ENCODE measurements around the gene TXNRD2.

Gene TXNRD2

DNA sequence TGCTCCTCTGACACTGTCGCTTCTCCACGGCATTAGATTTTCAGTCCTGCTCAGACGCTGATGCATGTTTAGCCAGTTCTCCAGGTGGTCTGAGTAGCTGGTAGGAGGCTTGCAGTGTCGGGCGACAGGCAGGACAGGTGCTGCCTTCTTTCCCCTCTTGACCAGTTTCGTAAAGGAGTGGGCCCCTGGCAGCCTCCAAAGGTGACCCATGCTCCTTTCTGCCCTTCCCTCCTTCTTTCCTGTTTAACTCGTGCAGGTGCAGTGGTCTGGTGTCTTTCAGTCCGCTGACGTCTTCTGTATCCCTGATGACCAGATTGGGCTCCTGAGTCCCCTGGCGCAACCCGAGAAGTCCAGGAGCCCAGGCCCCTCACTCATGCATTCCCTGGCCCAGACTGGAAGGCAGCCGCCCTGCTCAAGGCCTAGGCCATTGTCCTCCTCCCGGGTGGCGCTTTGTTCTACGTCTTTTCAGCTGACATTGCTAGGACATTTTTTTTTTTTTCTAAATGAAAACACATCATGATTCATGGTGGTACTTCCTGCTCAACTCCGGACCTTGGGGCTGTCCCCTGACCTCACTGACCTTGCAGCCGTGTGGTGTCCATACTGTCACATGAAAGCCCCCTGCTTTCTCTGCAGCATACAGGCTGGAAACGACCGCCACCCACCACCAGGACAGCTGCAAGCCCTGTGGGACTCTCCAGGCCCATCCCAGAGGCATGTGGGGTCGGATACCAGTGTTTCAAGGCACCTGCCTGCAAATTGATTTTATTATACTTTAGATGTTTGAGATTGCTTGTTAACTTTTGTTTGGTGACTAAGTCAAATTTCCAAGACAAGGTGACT lies 25.5 kb upstream of the TXNRD2 start:
- no peak for DNase-seq (ENCODE audit: low read depth)

DNA sequence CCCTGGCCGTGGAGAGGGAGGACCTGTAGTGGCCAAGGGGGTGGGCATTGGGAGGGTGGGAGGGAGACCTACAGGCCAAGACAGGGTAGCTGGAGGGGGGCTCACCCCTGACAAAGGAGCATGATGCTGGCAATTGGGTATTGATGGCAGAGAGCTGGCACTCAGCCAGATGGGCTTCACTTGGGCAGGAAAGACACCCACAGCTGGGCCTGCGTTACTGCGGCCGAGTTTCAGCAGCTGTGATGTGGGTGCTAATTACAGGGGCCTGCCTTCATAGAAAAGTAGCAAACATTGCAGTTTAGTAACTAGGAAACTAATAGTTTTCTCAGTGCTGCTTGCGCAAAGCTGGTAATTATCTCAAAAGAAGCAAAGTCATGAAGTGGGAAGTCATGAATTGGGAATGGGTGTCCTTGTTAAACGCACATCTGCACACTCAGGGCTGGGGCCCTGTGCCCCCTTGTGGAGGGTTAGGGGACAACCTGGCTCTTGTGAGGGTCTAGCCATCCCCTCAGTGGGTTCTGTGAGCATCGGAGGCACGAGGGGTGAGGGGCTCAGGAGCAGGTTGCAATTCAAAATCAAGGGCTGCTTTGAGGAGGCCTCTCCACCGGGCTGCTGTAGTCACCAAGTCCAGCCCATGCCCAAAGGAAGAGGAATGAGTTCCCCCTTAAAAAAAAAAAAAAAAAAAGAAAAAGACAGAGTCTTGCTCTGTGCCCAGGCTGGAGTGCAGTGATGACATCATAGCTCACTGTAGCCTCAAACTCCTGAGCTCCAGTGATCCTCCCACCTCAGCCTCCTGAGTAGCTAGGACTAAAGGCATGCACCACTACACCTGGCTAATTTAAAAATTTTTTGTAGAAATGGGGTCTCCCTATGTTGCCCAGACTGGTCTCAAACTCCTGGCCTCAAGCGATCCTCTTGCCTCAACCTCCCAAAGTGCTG lies 24.4 kb upstream of the TXNRD2 start:
- no peak for DNase-seq (ENCODE audit: low read depth)

DNA sequence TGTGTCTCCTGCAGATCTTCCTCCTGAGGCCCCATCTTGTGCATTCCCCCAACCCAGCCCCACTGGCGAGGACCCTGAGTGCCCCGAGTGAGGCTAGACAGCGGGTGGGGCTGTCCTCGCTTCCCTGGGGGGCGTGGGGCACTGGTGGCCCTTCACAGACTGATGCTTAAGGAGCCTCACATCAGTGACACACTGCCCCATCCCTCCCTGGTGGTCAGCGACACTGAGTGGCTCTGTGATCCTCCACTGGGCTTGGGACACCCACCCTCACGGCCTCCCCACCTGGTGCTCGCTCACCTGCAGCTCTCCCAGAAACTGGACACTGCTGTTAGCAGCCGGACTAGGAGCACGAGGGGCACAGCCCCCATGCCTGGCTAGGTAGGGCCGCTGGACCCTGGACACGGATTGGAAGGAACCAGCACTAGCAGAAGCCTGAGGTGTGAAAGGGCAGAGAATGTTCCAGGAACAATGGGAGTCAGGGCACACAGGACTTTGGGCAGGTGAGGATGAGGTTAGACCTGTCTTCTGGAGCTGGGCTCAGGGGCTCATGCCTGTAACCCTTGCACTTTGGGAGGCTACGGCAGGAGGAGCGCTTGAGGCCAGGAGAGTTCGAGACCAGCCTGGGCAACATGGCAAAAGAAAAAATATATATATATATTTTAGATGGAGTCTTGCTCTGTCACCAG lies 23.2 kb upstream of the TXNRD2 start:
- no peak for DNase-seq (ENCODE audit: low read depth)

DNA sequence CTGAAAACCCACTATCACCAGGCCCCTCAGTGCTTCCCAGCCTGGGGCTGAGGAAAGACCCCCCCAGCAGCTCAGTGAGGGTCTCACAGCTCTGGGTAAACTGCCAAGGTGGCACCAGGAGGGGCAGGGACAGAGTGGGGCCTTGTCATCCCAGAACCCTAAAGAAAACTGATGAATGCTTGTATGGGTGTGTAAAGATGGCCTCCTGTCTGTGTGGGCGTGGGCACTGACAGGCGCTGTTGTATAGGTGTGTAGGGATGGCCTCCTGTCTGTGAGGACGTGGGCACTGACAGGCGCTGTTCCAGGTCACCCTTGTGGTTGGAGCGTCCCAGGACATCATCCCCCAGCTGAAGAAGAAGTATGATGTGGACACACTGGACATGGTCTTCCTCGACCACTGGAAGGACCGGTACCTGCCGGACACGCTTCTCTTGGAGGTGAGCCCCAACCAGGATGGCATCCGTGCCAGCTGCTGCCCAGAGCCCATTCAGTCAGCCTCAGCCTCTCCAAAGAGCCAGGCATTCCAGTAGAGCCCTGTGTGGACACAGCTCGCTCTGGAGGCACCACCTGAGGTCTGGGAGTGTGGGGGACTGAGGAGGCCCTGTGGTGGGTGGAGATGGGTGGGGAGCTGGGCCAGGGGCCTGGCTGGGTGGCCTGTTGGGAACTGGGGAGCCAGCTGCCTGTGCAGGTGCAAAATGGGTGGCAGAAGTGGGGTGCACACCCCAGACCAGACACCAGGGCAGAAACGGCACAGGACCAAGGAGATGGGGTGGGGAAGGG lies 22.4 kb upstream of the TXNRD2 start:
- no peak for DNase-seq (ENCODE audit: low read depth)

DNA sequence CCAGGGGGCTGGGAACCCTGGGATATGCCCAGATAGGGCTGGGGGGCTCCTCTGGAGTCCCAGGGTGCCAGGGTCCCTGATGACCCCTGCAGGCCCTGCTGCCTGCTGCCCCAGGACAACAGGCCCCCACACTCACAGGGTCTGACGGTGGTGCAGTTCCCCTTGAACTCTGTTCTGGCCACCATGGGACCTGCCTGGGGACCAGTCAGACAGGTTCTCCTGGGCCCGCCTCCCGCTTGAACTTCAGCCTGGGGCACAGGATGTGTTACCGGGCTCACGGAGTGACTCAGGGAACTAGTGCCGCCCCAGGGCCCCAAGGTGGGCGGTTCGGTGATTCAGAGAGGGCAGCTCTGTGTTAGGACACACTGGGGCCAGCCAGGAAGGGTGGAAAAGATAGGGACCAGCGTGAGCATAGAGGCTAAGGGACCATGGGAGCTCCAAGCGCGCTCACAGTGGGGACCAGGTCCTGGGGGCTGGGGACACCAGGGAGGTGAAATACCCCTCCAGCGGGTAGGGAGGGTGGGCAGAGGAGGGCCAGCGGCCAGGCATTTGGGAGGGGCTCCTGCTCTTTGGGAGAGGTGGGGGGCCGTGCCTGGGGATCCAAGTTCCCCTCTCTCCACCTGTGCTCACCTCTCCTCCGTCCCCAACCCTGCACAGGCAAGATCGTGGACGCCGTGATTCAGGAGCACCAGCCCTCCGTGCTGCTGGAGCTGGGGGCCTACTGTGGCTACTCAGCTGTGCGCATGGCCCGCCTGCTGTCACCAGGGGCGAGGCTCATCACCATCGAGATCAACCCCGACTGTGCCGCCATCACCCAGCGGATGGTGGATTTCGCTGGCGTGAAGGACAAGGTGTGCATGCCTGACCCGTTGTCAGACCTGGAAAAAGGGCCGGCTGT lies 21.5 kb upstream of the TXNRD2 start:
- no peak for DNase-seq (ENCODE audit: low read depth)

DNA sequence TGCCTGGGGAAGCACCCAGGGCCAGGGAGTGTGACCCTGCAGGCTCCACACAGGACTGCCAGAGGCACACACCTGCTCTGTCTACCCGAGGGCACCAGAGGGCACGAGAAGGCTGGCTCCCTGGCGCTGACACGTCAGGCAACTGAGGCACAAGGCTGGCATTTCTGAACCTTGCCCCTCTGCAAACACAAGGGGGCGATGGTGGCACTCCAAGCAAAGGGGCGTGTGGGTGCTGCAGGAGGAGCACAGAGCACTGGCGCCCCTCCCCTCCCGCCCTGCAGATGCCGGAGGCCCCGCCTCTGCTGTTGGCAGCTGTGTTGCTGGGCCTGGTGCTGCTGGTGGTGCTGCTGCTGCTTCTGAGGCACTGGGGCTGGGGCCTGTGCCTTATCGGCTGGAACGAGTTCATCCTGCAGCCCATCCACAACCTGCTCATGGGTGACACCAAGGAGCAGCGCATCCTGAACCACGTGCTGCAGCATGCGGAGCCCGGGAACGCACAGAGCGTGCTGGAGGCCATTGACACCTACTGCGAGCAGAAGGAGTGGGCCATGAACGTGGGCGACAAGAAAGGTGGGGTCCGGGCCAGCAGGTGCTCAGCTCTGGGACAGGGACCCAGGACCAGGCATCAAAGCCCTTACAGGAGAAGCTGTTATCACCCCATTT lies 20.8 kb upstream of the TXNRD2 start:
- peak; percentile 10 for DNase-seq (ENCODE audit: low read depth)

DNA sequence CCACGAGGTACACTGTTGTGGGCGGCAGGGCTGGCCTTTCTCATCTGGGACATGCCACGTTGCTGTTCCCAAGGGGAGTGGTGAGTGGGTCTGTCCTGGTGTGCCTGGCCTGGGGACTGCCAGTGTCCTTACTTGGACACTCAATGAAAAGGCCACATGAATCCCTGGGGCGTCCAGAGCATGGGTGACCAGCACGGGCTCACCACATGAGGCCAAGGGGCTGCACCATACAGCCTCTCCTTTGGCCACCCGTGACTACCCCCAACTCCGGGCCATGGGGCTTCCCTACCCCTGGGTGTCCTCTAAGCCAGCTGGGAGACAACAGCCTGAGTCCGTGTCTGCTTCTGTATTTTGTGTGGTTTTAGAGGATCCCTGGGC lies 20.2 kb upstream of the TXNRD2 start:
- no peak for DNase-seq (ENCODE audit: low read depth)

DNA sequence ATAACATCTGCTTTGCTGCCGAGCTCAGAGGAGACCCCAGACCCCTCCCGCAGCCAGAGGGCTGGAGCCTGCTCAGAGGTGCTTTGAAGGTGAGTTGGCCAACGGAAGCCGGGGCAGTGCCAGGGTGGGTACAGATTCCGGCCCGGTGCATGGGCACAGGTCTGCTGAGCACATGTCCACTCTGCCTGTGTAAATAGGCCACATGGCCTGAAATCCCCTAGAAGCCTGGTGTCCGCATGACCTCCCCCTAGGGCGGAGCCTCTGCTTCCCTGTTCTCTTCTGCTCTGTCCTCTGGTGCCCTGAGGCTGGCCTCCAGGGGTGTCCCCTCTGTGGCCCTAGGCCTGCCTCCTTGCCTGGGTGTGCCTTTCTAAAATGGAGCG lies 19.6 kb upstream of the TXNRD2 start:
- no peak for DNase-seq (ENCODE audit: low read depth)

DNA sequence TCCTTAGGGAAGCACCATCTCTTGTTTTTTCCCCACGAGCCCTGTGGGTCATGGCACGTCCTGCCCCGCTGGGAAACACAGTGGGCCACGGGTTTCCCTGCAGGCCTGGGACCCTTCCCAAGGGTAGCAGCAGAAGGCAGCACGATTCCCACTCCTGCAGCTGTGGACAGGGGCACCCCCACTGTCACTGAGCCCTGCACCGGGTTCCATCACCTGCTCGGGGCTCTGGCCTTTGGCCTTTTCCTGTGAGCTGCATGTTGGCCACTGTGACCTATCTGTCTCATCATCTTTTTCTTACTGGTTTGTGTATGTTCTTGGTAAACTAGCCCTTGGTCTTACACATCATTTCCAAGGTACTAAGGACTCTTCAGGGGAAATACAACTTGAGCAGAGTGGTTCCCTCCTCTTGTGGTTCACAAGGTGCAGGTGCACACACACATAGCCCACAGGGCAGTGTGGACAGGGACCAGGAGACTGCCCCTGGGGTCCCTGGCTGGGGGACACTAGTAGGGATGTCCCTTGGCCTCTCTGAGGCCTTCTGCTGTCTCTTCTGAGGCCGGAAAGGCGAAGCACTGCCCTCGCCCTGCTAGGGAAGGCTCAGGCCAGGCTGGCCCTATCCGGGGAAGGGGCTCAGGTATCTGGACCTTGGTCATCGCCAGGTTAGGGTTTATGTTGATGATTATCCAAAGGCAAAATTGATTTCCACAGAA lies 19.0 kb upstream of the TXNRD2 start:
- no peak for DNase-seq (ENCODE audit: low read depth)

DNA sequence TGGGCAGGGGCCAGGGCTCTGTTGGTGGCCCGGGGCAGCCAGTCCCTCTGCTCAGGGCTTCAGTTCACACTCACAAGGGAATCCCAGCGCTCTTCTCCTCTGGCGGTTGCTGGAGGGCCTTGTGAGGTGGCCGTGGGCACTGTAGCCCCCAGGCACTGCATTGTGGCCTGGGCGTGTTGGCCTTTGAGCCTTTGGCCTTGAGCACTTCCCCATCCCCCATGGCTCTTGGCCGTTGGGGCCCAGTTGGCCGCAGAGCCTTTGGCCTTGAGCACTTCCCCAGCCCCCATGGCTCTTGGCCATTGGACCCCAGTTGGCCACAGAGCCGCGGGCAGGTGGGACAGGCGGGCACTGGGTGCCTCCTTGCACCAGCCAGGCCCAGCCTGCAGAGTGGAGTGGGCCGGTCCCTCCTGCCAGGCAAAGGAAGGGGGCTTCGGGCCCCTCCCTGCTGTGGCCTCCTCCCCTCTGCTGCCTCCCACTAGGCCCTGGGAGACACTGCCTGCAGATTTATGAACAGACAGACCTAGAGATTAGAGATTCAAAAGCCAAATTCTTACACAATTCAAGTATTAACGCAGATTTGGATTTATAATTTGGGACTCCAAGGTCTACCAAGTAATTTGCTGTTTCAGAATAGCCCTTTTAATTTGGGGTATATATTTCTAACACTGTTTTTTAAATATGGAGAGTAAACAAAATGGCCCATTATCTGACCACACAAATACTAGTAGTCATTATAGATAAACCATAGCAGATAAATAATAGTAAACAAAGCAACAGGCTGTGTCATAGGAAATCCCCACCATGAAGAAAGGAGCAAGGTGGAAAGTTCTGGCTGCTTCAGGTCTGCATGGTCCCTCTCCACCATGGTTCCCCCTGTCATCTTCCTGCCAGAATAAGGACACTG lies 18.2 kb upstream of the TXNRD2 start:
- no peak for DNase-seq (ENCODE audit: low read depth)

DNA sequence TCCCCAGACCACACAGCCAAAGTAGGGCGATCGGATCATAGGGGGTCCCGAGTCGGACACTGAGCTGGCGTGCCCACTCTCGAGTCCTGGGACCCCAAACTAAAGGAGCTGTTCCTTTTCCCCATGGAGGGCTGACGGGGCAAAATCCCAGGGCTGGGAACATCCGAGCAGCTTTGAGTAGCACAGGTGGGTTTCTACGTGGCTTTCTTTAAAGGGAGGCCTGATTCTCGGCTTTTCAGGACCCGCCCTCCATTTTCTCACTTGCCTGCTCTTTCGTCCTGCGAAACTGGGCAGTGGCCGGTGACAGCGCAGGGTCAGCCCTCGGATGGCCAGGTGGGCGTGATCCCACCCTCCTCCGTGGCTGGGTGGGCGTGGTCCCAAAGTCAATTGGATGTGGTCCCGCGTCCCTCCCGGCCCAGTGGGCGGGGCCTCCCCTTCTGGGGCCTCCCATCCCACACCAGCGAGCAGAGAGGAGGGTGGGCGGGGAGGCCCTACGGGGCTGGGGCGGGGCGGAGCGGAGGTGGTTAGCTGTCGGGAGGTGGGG lies 17.5 kb upstream of the TXNRD2 start:
- DNase-seq (ENCODE audit: low read depth): no peak

DNA sequence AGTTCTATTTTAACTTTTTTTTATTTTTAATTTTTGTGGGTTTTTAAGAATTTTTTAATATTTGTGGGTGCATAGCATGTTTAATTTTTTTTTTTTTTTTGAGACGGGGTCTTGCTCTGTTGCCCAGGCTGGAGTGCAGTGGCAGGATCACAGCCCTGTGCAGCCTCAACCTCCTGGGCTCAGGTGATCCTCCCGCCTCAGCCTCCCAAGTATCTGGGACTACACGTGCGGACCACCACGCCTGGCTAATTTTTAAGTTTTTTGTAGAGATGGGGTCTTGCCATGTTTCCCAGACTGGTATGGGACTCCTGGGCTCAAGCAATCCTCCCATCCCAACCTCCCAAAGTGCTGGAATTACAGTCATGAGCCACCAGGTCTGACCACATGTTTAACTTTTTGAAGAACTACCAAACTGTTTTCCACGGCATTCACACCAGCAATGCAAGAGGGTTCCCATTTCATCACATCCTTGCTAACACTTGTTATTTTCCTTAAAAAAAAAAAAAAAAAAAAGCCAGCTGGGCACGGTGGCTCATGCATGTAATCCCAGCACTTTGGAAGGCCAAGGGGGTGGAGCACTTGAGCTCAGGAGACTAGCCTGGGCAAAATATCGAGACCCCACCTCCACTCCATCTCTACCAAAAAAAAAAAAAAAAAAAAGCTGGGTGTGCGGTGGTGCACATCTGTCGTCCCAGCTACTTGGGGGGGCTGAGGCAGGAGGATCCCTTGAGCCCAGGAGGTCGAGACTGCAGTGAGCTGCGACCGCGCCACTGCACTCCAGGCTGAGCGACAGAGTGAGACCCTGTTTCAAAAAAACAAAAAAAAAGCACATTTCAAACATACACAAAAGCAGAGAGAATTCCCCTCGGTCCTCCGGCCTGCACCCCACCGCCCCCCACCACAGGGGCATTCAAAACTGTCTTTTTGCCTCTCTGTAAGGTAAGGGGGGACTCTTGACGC lies 16.7 kb upstream of the TXNRD2 start:
- DNase-seq (ENCODE audit: low read depth): no peak

DNA sequence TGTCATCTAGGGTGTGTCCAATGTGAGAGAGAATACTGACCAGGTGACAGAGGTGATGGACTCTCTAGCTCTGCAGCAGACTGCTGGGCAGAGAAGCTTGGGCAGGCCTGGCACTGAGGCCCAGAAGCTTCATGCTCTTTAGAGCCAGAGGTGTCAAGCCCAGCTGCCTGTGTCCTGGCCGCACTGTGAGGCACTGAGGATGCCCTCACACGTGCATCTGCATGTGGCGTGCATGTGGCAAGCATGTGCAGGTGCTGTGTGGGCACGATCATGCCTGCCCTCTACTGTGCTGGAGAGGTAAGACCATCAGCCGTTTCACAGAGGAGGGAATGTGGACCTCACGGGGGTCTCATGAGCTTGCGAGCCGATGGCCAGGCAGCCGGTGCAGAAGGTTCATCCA lies 15.8 kb upstream of the TXNRD2 start:
- DNase-seq (ENCODE audit: low read depth): no peak

DNA sequence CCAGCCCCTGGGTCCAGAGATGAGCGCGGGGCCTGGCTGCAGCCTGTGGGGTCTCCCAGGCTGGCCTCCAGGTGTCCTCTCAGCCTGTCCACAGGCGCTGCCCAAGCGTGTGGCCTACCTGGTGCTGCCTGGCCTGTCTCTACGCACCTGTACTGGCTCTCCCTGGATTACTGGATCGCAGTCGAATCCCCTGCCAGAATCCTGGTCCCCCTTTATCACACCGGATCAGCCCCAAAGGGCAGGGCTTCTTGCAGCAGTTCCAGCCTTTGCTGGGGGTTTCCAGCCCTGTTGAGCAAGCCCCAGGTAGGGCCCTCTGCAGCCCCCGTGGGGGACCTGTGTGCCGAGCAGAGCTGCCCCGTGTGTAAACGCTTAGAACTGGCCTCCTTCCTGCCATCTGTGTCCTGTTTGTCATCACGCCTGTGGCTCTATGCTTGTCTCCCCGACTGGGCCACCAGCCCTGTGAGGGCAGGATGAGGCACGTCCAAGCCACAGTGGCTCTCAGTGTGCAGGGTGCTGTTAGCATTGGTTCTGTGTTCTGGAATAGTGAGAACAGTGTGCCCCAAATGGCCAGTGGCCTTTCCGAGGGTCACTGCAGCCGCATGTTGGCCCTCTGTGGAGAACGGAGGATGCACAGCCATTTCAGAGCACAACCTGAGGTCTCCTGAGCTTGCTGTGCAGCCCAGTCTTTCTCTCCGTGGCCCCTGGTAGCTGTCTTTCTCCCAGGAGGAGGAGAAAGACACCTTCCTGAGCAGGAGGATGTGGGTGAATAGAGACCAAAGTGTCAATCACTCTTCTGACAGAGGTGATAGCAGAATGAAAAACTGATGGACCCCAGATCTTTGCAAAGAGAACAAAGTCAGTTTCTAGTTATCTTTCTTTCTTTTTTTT lies 13.9 kb upstream of the TXNRD2 start:
- DNase-seq (ENCODE audit: low read depth): no peak

DNA sequence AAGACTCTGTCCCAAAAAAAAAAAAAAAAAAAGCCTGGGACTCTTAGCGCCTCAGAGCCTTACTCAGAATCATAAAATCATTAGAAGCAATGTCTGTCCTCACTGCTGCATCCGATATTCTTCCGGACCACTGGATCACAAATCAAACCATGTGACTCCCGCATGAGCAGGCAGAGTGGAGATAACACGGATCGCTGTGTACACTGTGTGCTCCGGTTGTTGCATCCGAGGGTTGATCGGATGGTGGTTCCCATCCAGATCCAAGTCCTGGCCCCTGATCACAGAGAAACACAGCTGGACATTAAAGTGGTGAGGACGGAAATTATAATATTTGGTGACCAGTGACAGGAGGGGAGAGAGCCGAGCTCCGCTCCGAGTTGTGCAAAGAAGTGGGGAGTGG lies 9.7 kb upstream of the TXNRD2 start:
- DNase-seq (ENCODE audit: low read depth): no peak
